OCI-LY7 (cell line): ENCODE measurements around the gene PALB2.

Experiments used
- EZH2phosphoT487 ChIP-seq: fragments of 200-600 bp; sonication (generic); IDR thresholded peaks from 2 replicates; pipeline ENCODE4 v1.6.1; 2018; ENCODE audit warnings: low read depth, borderline replicate concordance, mild to moderate bottlenecking, mixed run types, antibody characterized with exemption, low read length, moderate library complexity, mixed read lengths
- TF ChIP-seq, protein P1 (sequence below): fragments of 200-600 bp; sonication (generic); conservative IDR thresholded peaks from 2 replicates; pipeline ENCODE4 v1.5.1; 2014; ENCODE audit warnings: mild to moderate bottlenecking, antibody characterized with exemption, low read length, moderate library complexity, mixed read lengths

DNA sequence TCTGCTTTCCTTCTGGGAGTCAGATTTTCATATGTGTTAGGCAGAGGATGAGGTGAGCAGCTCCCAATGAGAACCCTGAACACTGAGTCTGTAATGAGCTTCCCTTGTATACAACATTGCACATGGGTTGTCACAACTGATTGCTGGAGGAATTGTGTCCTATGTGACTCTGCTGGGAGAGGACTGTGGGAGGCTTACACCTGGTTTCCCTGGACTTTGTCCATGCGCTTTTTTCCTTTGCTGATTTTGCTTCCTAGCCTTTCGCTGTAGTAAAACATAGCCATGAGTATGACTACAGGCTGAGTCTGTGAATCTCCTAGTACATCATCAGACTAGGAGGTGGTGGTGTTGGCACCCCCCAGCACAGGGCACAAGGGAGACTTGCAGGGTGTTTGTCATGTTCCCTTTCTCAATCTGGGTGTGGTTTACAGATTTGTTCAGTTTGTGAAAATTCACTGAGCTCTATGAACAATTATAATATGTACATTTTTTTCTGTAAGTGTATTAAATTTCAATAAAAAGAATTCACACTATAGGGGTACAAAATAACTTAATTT lies 35.9 kb upstream of the PALB2 start:
- TF ChIP-seq, protein P1, sequence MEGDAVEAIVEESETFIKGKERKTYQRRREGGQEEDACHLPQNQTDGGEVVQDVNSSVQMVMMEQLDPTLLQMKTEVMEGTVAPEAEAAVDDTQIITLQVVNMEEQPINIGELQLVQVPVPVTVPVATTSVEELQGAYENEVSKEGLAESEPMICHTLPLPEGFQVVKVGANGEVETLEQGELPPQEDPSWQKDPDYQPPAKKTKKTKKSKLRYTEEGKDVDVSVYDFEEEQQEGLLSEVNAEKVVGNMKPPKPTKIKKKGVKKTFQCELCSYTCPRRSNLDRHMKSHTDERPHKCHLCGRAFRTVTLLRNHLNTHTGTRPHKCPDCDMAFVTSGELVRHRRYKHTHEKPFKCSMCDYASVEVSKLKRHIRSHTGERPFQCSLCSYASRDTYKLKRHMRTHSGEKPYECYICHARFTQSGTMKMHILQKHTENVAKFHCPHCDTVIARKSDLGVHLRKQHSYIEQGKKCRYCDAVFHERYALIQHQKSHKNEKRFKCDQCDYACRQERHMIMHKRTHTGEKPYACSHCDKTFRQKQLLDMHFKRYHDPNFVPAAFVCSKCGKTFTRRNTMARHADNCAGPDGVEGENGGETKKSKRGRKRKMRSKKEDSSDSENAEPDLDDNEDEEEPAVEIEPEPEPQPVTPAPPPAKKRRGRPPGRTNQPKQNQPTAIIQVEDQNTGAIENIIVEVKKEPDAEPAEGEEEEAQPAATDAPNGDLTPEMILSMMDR, result no peak
- TF ChIP-seq EZH2phosphoT487, result no peak
